GM20431 (cell line): ENCODE results near the gene CASTOR1.
"Not testable (repeated sequence)": the region's sequence is repeated elsewhere in the genome, so short reads cannot be mapped to it uniquely, and the experiment has no call there.

Experiments used
- in situ Hi-C: fragments of 300-500 bp; cut with MseI, MboI; formaldehyde crosslinking; loops from one replicate; pipeline ENCODE4 v1.15.0; 2020; ENCODE audit warnings: low sequenced_read_pairs; ENCODE audit not compliant: unreplicated experiment

Gene CASTOR1

DNA sequence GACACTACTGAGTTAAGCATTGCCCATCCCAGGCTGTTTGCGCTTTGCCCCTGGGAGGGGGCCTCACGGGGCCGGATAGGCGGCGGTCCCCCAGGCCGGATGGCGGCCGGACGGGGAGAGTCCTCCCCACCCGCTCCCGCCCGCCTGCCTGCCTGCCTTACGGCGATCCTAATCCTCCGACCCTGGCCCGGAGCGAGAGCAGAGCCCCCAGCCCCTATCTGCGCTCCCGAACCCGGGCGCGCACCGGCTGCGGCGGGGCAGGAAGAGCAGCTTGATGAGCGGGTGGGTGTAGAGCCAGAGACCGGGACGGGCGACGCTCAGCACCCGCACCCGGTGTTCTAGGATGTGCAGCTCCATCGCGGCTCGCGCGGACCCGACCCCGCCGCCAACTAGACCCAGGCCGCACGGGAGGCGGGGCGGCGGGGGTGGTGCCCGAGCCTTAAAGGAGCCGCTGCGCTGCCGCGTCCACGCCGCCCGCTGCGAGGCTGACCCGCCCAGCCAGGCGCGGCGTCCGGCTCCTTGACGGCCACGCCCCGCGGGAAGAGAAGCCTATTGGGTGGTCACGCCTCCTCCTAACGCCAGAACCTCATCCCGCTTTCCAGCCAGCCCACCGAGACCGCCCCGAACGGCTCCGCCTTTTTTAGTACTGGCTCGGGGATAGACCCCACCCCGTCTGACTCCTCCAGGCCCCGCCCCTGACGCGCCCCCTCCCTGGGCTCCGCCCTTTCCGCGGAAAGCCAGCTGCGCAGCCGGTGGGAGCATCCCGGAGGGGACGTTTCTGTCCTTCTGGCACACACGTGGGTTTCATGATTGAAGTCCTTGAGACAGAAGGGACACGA is at the start of gene CASTOR1:
CASTOR1 (minus strand) TSS at position 365 of the 839 bp plus-strand sequence; CDS start at position 357, 8 bp downstream.
- in situ Hi-C loops: loop anchor here (10.0 kb wide), 1 partner anchor 95 kb away; the partner anchor contains the start of gene RNF215

DNA sequence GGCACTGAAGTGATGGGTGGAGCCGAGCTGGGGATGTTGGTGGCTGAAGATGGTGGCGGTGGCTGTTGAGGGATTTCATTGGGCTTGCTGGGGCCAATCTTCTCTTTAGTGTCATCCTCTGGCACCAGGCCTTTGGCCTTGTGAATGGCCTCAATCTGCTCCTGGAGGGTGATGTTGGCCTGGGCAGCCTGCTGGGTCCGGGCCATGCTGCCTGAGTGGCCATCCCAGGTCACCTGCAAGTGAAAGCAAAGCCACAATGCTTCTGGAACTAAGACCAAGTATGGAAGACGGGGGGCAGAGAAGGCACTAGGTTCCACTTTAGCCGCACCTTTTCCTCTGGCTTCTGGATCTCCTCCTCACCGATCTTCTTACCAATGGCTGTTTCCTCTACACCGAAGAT is 49.5 kb upstream of the CASTOR1 start:
- in situ Hi-C loops: no loop called here

DNA sequence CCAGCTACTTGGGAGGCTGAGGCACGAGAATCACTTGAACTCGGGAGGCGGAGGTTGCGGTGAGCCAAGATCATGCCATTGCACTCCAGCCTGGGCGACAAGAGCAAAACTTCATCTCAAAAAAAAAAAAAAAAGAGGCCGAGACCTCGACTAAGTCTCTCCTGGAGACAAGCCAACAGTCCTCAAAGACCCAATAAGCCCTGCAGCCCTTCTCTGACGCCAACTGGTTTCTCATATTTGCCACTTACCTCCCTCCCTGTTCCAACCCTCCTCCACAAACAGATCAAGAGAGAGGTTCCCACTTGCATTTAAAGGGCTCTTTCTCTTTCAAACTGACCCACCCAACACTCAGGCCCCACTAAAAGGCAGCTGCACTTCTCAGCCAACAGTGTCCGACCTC is 49.0 kb upstream of the CASTOR1 start:
- in situ Hi-C loops: not testable (repeated sequence)

DNA sequence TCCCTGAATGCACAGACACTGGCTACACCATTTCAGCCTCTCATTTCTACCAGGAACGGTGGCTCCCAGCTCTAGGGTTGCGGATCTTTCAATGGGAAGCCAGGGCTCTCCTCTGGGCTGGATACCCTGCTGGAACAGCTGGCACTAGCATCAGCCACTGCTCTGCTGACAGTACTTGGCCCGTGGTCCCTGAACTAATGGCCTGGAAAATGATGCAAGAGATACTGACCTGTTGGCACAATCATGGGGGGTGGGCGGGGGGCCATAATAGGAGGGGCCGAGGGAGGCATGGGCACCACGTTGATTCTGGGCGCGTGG is 48.1 kb upstream of the CASTOR1 start:
- in situ Hi-C loops: no loop called here

DNA sequence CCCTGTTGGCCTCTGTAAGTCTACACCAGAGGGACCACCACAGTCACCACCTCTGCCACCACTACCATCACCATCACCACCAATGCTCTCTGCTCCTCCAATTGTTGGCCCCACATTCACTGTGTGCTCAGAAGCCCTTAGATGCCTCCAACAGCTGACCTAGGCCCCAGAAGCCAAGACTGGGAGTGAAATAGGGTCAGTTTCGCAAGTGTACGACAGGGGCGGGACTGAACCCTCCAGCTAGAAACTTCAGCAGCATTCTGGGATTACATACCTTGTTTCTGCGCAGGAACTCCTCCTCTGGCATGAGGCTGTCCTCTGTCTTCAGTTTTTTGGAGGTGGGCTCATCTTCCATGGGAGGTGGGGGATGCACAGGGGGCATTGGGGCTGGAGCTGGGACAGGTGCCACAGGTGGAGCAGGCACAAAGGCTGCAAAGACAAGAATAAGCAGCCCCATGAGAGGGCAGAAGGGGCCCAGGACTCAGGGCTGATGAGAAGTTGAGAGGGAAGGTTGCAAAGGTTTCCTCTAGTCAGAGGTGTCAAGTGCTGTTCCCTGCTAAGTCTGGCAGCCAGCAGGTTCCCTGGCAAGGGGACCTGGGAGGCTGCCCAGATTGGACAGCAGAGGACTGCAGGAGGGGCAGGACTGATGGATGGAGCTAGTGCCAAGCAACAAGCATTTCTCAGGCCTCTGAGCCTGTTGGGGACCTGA is 47.6 kb upstream of the CASTOR1 start:
- in situ Hi-C loops: no loop called here

DNA sequence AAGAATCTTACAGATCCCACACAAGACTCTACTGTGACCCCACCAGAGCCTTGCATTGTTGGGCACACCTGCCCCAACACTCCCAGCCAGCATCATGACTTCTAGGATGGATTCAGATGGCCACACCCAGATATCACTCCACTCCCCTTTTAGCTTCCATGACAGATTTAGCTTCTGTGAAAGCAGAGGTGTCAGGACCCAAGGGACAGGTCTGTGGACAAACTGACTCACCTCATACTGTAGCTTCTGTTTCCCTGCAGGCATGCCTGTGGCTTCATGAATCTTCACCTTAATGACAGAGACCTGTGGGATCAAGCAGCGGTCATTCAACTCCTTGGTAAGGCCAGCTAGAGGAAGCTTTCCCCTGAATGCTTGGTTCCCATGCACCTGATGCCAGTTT is 45.9 kb upstream of the CASTOR1 start:
- in situ Hi-C loops: no loop called here

DNA sequence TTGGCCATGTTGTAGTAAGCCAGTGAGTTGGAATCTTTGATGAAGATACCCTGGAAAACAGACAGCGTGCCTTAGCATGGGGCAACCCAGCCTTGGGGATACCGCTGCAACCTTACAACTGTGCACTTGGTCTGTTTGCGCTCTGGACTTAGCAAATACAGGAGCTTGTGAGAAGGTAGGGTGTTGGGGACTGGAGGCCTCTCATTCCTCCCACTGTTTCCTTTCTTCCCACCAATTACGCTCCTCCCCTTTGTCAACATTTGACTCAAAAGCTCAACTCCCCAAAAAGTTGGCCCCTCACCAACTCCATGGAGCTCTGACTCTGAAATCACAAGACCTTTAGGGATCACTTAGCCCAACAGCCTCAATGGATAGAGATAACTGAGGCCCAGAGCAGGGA is 45.3 kb upstream of the CASTOR1 start:
- in situ Hi-C loops: no loop called here

DNA sequence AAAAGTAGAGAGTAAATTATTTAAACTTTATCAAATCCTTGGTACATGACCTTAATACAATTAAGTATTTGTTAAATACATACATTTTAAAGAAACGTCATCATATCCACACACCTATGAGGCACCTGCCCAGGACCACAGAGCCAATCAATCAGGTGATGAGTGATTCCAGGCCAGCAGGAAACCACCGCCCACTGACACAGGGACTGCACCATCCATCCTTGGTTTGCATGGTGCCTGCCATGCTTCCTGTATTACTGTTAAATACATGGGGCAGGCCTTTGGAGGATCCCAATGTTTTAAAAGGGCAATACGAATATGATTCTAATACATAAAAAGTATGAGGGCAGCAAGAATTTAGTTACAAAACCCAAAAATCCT is 44.4 kb upstream of the CASTOR1 start:
- in situ Hi-C loops: no loop called here

DNA sequence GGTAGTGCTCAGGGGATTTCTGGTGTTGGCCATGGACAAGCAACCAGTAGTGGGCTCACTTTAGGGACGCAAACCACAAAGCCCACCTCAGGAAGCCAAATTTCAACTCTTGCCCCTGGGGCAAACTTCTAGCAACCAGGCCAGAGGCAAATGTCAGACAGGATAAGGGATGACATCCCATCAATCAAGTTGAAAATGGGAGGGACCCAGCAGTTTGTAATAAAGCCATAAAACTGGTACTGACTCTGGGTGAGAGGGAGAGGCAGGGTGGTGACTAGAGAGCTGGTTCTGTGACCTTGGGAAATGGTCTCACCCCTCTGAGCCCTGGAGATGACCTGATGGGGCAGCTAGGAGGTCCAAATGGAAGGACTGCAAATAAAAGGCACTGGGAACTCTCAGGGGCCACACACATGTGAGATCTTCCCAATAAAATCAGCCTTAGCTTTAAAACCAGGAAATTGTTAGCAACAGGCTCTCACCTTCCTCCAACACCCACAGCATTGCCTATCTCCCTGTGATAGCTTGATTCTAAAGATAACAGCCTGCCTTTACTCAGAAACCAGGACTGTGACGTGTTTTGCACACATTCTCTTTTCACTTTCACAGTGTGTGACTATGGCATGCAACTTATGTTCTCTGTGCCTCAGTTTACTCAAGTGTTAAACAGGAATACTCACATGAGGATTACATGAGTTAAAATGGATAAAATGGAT is 43.8 kb upstream of the CASTOR1 start:
- in situ Hi-C loops: no loop called here

DNA sequence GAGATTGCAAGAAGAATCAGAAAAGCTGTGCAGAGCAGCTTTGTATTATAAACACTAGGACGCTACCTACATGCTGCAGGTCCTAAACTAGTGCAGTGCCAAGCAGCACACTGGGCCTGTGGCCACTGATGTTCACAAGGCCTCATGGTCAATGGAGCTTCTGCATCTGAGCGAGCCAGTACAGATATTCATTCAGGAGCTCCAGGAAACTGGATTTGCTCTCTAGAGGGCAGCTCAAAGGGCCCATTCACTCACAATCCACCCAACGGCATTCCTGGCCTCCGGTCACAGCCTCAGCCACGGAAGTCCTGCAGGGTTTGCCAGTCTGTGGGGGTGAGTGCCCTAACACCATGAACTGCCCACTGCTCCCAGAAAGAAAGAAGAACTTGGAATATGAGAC is 43.2 kb upstream of the CASTOR1 start:
- in situ Hi-C loops: no loop called here

DNA sequence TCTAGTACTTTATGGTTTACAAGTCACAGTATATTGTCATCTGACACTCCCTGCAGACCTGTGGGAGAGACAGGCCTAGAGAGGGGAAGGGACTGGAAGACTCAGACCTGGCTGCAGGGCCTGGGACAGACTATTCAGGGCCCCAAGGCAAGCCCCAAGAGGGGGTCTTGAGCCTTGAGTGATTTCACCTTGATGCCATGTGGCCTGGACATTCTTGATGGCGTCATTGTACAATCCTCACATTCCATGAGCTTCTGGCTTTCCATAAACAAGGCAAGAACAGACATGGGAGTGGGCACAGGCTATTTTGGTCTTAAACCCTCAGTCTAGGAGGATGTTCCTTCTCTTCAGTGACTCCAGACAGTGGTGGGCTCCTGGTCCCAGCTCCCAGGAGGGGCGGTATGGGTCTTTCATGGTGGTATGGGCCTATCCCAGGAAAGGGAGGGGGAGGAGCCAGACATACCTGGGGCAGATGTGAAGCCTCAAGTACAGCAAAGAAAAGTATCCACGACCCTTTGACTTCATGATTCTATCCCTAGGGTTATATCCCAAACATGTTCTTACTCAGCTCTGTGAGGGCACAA is 39.3 kb upstream of the CASTOR1 start:
- in situ Hi-C loops: no loop called here

DNA sequence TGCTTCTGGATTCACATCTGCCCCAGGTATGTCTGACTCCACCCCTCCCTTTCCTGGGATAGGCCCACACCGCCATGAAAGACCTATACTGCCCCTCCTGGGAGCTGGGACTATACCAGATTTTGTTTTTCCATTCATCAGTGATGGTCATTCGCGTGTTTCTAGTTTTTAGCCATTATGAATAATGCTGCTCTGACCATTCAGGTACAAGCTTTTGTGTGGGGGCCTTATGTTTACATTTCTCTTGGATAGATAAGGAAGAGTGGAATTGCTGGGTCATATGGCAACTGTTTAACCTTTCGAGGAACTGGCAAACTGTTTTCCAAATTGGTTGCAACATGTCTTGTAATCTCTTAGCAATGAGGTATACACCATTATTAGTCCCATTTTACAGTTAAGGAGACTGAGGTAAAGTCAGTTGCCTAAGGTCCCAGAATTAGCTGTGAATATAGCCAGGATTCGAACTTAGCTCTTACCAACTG is 38.6 kb upstream of the CASTOR1 start:
- in situ Hi-C loops: no loop called here

DNA sequence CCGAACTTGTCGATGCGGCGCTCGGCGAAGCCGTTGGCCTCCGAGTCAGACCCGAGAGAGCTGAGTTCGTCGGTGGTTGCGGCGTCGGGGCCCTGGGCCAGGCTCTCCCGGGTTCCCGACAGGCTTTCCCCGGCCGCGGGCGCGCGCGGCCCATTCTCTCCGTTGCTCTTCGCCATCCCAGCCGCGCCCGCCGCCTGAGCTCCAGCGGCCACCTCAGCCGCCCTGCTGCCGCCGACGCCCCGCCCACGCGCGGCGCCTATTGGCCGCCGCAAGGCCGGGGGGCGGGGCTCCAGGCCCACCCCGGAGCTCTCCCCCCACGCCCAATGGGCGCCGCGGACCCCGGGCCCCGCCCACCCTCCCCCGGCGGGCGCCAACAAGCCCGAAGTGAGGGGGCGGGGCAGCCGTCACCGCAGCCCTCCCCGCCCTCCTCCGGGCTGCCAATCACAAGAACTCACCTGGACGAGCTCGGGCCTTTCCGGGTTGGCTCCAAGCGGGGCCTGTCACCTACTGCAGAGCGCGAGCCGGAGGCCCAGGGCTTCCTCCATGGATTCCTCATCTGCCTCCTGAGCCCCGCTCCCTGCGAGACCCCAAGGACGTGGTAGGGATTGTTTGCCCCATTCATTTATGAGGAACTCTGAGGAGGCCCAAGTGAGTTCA is 37.5 kb upstream of the CASTOR1 start, which contains the start of gene TBC1D10A:
TBC1D10A (minus strand) TSS at position 236 of the 657 bp plus-strand sequence; CDS start at position 176, 60 bp downstream.
- in situ Hi-C loops: no loop called here

DNA sequence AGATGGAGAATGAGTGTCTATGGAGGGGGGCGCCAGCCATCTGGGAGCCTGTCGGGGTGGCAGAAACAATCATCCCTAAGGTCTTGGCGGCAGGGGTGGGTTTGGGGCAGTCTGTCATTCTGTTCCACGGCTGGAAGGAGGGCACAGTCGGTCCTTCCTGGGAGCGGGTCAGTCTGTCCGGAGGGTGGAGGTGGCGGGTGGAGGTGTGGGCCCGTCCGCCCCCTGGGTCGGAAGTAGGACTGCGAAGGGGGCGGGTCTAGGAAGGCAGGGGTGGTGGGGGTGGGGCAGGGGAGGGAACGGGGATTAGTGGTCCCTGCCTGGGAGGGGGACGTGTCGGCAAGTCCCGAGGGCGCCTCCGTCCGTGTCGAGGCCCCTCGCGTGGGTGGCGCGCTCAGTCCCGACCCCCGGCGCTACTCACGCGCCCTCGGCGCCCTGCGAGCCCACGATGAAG is 37.0 kb upstream of the CASTOR1 start:
- in situ Hi-C loops: no loop called here

DNA sequence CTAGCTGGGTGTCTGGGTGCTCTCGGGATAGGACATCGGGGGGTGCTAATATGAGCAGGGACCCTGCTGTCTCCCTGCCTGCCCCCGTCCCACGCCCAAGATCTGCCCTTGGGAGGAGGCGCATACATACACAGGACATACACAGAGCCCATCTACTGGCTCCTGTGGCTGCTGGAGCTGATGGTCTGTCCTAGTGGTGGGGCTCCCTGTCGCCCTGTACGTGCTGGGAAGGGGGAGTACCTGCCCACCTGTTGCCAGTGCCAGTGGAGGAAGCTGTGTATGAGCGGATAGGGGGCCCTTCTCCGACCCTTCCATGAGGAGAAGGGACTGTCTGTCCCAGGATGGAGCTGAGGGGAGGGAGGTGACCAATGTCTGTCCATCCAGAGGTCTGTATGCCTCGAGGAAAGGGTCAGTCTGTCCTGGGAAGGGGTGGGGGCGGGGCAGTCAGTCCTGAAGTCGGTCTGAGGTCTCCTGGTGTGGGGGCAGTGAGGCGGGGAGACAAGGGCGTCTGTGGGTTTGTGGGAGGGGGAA is 36.5 kb upstream of the CASTOR1 start:
- in situ Hi-C loops: no loop called here

DNA sequence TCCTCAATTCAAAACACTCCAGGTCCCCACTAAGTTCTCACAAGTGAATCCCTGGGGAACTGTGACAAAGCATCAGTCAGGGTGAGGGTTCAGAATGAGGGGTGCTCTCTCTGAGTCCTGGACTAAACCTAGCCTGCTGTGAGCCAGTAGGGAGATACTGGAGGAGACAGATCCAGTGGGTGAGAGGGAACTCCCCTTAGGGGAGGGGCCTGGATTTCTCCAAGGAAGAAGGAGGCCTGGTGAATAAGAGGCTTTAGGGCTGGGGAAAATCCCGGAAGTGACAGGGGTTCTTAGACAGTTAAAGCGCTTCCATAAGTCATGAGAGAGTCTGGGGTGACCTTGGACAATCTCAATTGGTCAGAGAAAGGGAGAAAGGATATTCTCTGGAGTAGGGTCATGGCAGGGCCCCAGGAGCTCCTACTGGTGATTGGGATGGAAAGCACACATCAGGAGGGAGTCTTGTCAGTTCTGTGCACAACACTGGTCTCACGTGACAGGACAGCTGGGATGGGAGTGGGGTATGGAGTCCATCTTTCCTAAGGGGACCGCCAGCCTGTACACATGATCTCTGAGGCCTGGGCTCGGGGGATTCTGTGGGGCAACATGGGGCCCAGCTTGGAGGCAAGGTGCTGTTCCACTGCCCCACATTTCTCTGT is 35.9 kb upstream of the CASTOR1 start:
- in situ Hi-C loops: no loop called here

DNA sequence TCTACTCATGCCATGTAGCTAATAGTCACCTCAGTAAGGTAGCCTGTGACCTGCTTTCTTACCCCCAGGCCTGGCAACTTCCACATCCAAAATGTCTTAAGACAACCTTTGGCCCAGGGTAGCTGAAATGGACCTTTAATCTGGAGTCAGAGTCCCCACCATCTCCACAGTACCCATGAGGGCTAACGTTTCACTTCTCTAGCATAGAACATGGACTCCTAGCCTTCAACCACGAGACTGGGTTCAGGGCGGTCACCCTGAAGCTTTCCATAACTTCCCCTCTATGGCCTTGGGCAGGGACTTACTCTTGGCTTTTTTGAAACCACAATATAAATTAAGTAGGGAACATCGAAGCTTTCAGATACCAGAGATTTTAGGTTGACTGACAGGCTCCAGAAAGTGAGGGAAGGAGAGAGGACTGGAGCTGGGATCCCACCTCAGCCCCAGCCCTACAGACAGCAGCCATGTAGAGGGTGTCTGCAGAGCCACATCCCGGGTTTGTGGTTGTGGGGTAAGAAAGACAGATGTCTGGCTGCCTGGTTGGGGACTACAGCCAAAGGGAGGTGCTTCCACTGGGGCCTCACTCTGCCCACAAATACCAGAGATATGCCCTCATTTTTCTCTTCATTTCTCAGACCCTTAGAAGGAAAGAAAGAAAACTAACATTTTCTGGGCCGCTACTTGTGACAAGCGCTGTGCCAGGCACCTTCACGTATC is 34.9 kb upstream of the CASTOR1 start:
- in situ Hi-C loops: no loop called here

DNA sequence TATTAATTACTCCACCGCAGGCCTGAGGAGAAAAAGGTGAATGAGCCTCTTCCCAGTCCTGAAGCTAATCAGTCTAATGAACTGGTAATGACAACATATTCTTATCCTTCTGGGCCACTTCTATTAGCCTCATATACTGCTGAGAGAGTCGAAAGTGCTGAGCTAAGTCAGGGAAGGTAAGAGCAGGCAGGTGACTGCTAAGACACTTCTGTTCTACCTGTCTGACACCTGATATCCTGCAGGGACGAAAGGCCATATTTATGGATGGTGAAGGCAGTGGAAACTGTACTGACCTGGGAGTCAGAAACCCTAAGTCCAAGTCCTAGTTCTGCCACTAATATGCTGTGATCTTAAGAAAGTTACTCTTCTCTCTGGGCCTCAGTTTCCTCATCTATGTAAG is 33.9 kb upstream of the CASTOR1 start:
- in situ Hi-C loops: no loop called here
